GM21423 (cell line): ENCODE results near the gene SMYD1.

Experiments
- ATAC-seq: cut with Tn5 transposase; IDR thresholded peaks from one replicate; pipeline ENCODE4 v1.9.1; 2021; ENCODE audit warnings: mild to moderate bottlenecking, moderate library complexity; ENCODE audit not compliant: unreplicated experiment

Gene SMYD1

GRCh38 chr2:88086401-88086800 lies 18.8 kb downstream of the SMYD1 start:
- ATAC-seq: no peak

GRCh38 chr2:88087073-88087472 lies 19.4 kb downstream of the SMYD1 start:
- no peak for ATAC-seq

- ATAC-seq: no peak
These were observed 20.1 kb downstream of the SMYD1 start for GRCh38 chr2:88087763-88088162.

GRCh38 chr2:88088999-88089398 lies 21.4 kb downstream of the SMYD1 start:
- no peak for ATAC-seq

- ATAC-seq: no peak
These were observed 23.0 kb downstream of the SMYD1 start for GRCh38 chr2:88090446-88091283.

- no peak for ATAC-seq
These were observed 24.3 kb downstream of the SMYD1 start for GRCh38 chr2:88091943-88092342.

GRCh38 chr2:88092773-88093172 lies 25.1 kb downstream of the SMYD1 start:
- ATAC-seq: no peak

- ATAC-seq: no peak
These were observed 27.4 kb downstream of the SMYD1 start for GRCh38 chr2:88095022-88095421.

GRCh38 chr2:88096708-88097107 lies 29.1 kb downstream of the SMYD1 start:
- ATAC-seq: no peak

- no peak for ATAC-seq
These were observed 29.6 kb downstream of the SMYD1 start for GRCh38 chr2:88097192-88097591.

- ATAC-seq: no peak
These were observed 30.4 kb downstream of the SMYD1 start for GRCh38 chr2:88097891-88098557.

GRCh38 chr2:88098558-88098900 lies 30.9 kb downstream of the SMYD1 start:
- no peak for ATAC-seq

GRCh38 chr2:88099798-88100488 lies 32.3 kb downstream of the SMYD1 start:
- ATAC-seq: no peak

GRCh38 chr2:88100489-88100858 lies 32.8 kb downstream of the SMYD1 start:
- no peak for ATAC-seq

- ATAC-seq: no peak
These were observed 41.2 kb downstream of the SMYD1 start for GRCh38 chr2:88108796-88109195.

- ATAC-seq: no peak
These were observed 43.2 kb downstream of the SMYD1 start for GRCh38 chr2:88110830-88111229.

- ATAC-seq: no peak
These were observed 45.4 kb downstream of the SMYD1 start for GRCh38 chr2:88113069-88113468.

- ATAC-seq: no peak
These were observed 47.3 kb downstream of the SMYD1 start for GRCh38 chr2:88114889-88115288.

GRCh38 chr2:88115825-88116518 lies 48.3 kb downstream of the SMYD1 start:
- ATAC-seq: no peak

- no peak for ATAC-seq
These were observed 49.2 kb downstream of the SMYD1 start for GRCh38 chr2:88116669-88117432.

- no peak for ATAC-seq
These were observed 50.3 kb downstream of the SMYD1 start for GRCh38 chr2:88117973-88118372.
